Measurements from ENCODE around the gene KIF6.
"Not testable (repeated sequence)": the region's sequence is repeated elsewhere in the genome, so short reads cannot be mapped to it uniquely, and the experiment has no call there.

DNA sequence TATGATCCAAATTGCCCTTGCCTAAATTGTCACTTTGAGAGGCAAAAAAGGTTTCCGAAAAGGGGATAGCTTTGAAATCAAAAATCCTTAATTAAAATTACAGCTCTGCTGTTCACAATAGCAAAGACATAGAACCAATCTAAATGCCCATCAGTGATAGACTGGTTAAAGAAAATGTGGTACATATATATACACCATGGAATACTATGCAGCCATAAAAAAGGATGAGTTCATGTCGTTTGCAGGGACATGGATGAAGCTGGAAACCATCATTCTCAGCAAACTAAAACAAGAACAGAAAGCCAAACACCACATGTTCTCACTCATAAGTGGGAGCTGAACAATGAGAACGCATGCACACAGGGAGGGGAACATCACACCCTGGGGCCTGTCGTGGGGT lies 1.9 kb downstream of the KIF6 start:
- TF ChIP-seq, protein P1, sequence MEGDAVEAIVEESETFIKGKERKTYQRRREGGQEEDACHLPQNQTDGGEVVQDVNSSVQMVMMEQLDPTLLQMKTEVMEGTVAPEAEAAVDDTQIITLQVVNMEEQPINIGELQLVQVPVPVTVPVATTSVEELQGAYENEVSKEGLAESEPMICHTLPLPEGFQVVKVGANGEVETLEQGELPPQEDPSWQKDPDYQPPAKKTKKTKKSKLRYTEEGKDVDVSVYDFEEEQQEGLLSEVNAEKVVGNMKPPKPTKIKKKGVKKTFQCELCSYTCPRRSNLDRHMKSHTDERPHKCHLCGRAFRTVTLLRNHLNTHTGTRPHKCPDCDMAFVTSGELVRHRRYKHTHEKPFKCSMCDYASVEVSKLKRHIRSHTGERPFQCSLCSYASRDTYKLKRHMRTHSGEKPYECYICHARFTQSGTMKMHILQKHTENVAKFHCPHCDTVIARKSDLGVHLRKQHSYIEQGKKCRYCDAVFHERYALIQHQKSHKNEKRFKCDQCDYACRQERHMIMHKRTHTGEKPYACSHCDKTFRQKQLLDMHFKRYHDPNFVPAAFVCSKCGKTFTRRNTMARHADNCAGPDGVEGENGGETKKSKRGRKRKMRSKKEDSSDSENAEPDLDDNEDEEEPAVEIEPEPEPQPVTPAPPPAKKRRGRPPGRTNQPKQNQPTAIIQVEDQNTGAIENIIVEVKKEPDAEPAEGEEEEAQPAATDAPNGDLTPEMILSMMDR (IDR thresholded peaks at IDR 0.05): not testable (repeated sequence)
- not testable (repeated sequence) for TF ChIP-seq EZH2phosphoT487 (IDR thresholded peaks at IDR 0.05)

Measured in neural progenitor cell (in vitro differentiated cells).